ENCODE results near the gene MAML3. TPM values are rescaled to one million over a fixed set of nuclear protein-coding genes. Genes with fewer than 3 reads are reported as not detected.

Gene MAML3
- total RNA-seq, 4 donors from 2014 or later, result 21.2 to 28.4 (median 22.1) TPM

GRCh38 chr4:139833151-139833910 is 320.7 kb downstream of the MAML3 start:
- H3K4me3 ChIP-seq (ENCODE audit: low read depth, poor library complexity, severe bottlenecking), result no peak overlapping the region
- TF ChIP-seq, protein P1, sequence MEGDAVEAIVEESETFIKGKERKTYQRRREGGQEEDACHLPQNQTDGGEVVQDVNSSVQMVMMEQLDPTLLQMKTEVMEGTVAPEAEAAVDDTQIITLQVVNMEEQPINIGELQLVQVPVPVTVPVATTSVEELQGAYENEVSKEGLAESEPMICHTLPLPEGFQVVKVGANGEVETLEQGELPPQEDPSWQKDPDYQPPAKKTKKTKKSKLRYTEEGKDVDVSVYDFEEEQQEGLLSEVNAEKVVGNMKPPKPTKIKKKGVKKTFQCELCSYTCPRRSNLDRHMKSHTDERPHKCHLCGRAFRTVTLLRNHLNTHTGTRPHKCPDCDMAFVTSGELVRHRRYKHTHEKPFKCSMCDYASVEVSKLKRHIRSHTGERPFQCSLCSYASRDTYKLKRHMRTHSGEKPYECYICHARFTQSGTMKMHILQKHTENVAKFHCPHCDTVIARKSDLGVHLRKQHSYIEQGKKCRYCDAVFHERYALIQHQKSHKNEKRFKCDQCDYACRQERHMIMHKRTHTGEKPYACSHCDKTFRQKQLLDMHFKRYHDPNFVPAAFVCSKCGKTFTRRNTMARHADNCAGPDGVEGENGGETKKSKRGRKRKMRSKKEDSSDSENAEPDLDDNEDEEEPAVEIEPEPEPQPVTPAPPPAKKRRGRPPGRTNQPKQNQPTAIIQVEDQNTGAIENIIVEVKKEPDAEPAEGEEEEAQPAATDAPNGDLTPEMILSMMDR (IDR thresholded peaks at IDR 0.05), result no peak
- TF ChIP-seq POLR2A (IDR thresholded peaks at IDR 0.05), result no peak
- intact Hi-C loops (cut with DNase I; ENCODE audit: low total_unique reads), result no loop called here
- 87 to 89% methylated on average over 21 of the region's 21 CpGs for WGBS, 2 donors
- no peak for DNase-seq (ENCODE audit: low spot score in 2 of 2)

DNA sequence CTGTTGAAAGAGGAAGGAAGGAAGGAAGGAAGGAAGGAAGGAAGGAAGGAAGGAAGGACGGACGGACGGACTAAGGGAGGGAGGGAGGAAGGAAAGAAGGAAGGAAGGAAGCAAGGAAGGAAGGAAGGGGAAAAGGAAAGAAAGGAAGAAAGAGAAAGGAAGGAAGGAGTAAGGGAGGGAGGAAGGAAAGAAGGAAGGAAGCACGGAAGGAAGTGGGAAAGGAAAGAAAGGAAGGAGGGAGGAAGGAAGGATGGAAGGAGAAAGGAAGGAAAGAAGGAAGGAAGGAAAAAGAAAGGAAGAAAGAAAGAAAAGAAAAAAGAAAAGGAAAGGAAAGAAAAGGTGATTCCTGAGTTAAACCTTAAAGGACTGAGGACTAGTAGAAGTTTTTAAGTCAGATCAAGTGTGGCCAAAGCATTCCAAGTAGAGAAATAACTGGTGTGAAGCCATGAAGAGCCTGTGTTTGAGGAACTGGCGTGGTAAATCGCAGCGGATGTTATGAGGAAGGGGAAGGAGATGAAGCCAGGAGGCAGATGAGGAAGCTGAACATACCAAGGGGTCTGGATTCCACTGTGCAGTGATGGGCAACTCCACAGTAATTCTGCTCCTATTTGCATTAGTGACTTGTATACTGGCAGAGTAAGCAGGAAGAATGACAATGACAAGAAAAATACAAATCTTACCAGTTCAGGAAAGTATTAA is 324.9 kb downstream of the MAML3 start:
- TF ChIP-seq POLR2A (IDR thresholded peaks at IDR 0.05), result no peak
- TF ChIP-seq, protein P1 (IDR thresholded peaks at IDR 0.05), result no peak
- DNase-seq (ENCODE audit: low spot score in 2 of 2), result no peak
- no peak overlapping the region for H3K4me3 ChIP-seq (ENCODE audit: low read depth, poor library complexity, severe bottlenecking)
- intact Hi-C loops (cut with DNase I; ENCODE audit: low total_unique reads), result no loop called here
- 77 to 82% methylated on average over 7 of the region's 7 CpGs for WGBS, 2 donors

GRCh38 chr4:139826426-139826825 is 327.6 kb downstream of the MAML3 start:
- TF ChIP-seq, protein P1 (IDR thresholded peaks at IDR 0.05), result no peak
- no peak for TF ChIP-seq POLR2A (IDR thresholded peaks at IDR 0.05)
- intact Hi-C loops (cut with DNase I; ENCODE audit: low total_unique reads), result no loop called here
- 90 to 95% methylated on average over 8 of the region's 8 CpGs for WGBS, 2 donors
- DNase-seq (ENCODE audit: low spot score in 2 of 2), result no peak
- no peak overlapping the region for H3K4me3 ChIP-seq (ENCODE audit: low read depth, poor library complexity, severe bottlenecking)

GRCh38 chr4:139825523-139826014 is 328.4 kb downstream of the MAML3 start:
- WGBS, 2 donors, result 63 to 81% methylated on average over 13 of the region's 13 CpGs
- no peak for DNase-seq (ENCODE audit: low spot score in 2 of 2)
- TF ChIP-seq POLR2A (IDR thresholded peaks at IDR 0.05), result no peak
- TF ChIP-seq, protein P1 (IDR thresholded peaks at IDR 0.05), result no peak
- no peak overlapping the region for H3K4me3 ChIP-seq (ENCODE audit: low read depth, poor library complexity, severe bottlenecking)
- intact Hi-C loops (cut with DNase I; ENCODE audit: low total_unique reads), result no loop called here

DNA sequence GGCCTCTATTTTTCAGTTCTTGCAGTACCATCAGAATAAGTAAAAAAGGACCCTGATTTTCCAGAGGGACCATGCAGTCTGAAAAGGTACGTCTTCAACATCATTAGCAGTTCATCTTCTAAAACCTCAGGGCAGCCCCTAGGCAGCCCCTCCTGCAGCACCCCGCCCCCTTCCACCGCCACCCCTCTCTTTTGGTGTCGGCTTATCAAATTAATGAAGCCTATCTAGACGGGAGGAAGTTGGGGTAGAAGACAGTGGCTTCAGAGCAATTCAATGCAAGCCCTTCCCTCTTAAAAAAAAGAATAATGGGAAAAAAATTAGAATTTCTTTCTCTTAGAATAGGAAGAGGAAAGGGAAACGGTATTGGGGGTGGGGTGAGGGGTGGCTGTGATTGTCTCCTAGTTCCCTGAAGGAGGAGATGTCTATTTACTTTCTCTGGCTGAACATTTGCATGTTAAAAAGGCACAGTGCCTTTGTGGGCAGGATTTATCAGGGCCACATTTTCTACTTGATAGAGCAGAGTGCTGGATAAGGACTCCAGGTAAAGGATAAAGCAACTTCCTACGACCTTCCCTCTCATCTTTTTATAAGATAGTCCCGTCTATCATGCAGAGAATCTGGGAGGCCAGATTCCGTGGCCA is 329.0 kb downstream of the MAML3 start:
- DNase-seq (ENCODE audit: low spot score in 2 of 2), result no peak
- intact Hi-C loops (cut with DNase I; ENCODE audit: low total_unique reads), result no loop called here
- WGBS, 2 donors, result 75 to 80% methylated on average over 9 of the region's 9 CpGs
- no peak for TF ChIP-seq POLR2A (IDR thresholded peaks at IDR 0.05)
- TF ChIP-seq, protein P1 (IDR thresholded peaks at IDR 0.05), result no peak
- no peak overlapping the region for H3K4me3 ChIP-seq (ENCODE audit: low read depth, poor library complexity, severe bottlenecking)

Measured in lower leg skin (tissue), 4 donors.